Measurements from ENCODE around the gene CDKAL1. TPM values are rescaled to one million over a fixed set of nuclear protein-coding genes. Genes with fewer than 3 reads are reported as not detected.

Gene CDKAL1
- total and polyA plus RNA-seq, 2 of the 8 experiments (the other 6 are each of a cell fraction or from before 2014, with no cell fraction given): 8.4 to 24.6 TPM

GRCh38 chr6:20998748-20999448, 464.6 kb downstream of the CDKAL1 start (continued):
- TF ChIP-seq CHD7 (IDR thresholded peaks at IDR 0.05; ENCODE audit: insufficient replicate concordance, low read length): no peak
- TF ChIP-seq BACH1 (IDR thresholded peaks at IDR 0.05; ENCODE audit: low read length): no peak
- no peak for TF ChIP-seq EZH2 (IDR thresholded peaks at IDR 0.05; ENCODE audit: low read depth, low read length, severe bottlenecking)
- TF ChIP-seq TAF7 (optimal IDR thresholded peaks at IDR 0.05; ENCODE audit: borderline replicate concordance, low read depth, low read length): no peak
- no peak for TF ChIP-seq CBX5 (IDR thresholded peaks at IDR 0.05; ENCODE audit: low read depth, low read length)

All from H1 (cell line).